Activated CD4-positive, alpha-beta T cell treated with anti-CD3 and anti-CD28 coated beads, Interleukin-2, Interleukin-6, amounts not matched to agents 100 ng/mL and 50 ng/mL, durations not matched to agents 16 hours and 8 hours (primary cell): Measurements from ENCODE around the gene RAD9A.
A peak's percentile ranks its signal among the peaks of the same experiment; 100 is the strongest.

Experiments
- DNase-seq: peaks from one replicate; pipeline ENCODE4 v3.0.0-alpha.2; 2020

The RAD9A gene

GRCh38 chr11:67375320-67376055, 16.3 kb upstream of the RAD9A start:
- no peak for DNase-seq

GRCh38 chr11:67376063-67376820, 15.5 kb upstream of the RAD9A start:
- no peak for DNase-seq

GRCh38 chr11:67376873-67377808, 14.6 kb upstream of the RAD9A start:
- DNase-seq, result no peak

- DNase-seq, result no peak
Measured at GRCh38 chr11:67378544-67378943, 13.2 kb upstream of the RAD9A start.

GRCh38 chr11:67379061-67380058, 12.4 kb upstream of the RAD9A start:
- no peak for DNase-seq

- no peak for DNase-seq
Measured at GRCh38 chr11:67381244-67381972, 10.4 kb upstream of the RAD9A start.

GRCh38 chr11:67382276-67383136, 9.3 kb upstream of the RAD9A start:
- peak; percentile 88 for DNase-seq

- no peak for DNase-seq
Measured at GRCh38 chr11:67384851-67385366, 6.9 kb upstream of the RAD9A start.

- no peak for DNase-seq
Measured at GRCh38 chr11:67387069-67387468, 4.7 kb upstream of the RAD9A start.

- DNase-seq, result no peak
Measured at GRCh38 chr11:67387518-67387917, 4.3 kb upstream of the RAD9A start.

- DNase-seq, result peak; percentile 57
Measured at GRCh38 chr11:67389477-67389876, 2.3 kb upstream of the RAD9A start.

- no peak for DNase-seq
Measured at GRCh38 chr11:67390947-67391303, 861 bp upstream of the RAD9A start.

GRCh38 chr11:67392183-67392715, 463 bp downstream of the RAD9A start:
- DNase-seq, result no peak

GRCh38 chr11:67393437-67393836, 1.7 kb downstream of the RAD9A start:
- DNase-seq, result no peak

- DNase-seq, result no peak
Measured at GRCh38 chr11:67393990-67394389, 2.2 kb downstream of the RAD9A start.

- no peak for DNase-seq
Measured at GRCh38 chr11:67395555-67396258, 3.9 kb downstream of the RAD9A start.

- DNase-seq, result no peak
Measured at GRCh38 chr11:67396259-67396581, 4.4 kb downstream of the RAD9A start.

GRCh38 chr11:67396587-67397389, 5.0 kb downstream of the RAD9A start:
- no peak for DNase-seq
